ENCODE results near the gene CLCN7. TPM values are rescaled to one million over a fixed set of nuclear protein-coding genes. Genes with fewer than 3 reads are reported as not detected.

Gene CLCN7
- polyA plus RNA-seq, 1 experiment, result 36.4 TPM

GRCh38 chr16:1429631-1430030, 45.2 kb downstream of the CLCN7 start:
- Histone ChIP-seq H3K4me3 (ENCODE audit: low read depth, low read length) (no peak overlapping the region), H3K36me3 (ENCODE audit: control insufficient read depth, insufficient read depth, low read length) (no peaks in the 10 kb centered on the region), H3K27me3 (ENCODE audit: control insufficient read depth, insufficient read depth, low read length) (no peaks in the 10 kb centered on the region)
- CTCF ChIA-PET, result interaction anchor here (1.1 to 1.4 kb wide), 2 partner anchors 14 to 278 kb away, joined by 4 to 6 read pairs; no protein-coding TSS in a partner anchor
- DNase-seq (ENCODE audit: low read depth), result no peak
- TF ChIP-seq CTCF (IDR thresholded peaks at IDR 0.05; ENCODE audit: insufficient read depth, low read depth, low read length), result no peak
- POLR2A ChIA-PET, result no interaction called here

GRCh38 chr16:1429012-1429411, 45.8 kb downstream of the CLCN7 start:
- ChIA-PET CTCF (interaction anchor here (1.1 to 1.9 kb wide), 3 partner anchors 9 to 278 kb away, joined by 4 to 6 read pairs (median 5); no protein-coding TSS in a partner anchor), POLR2A (no interaction called here)
- no peak for TF ChIP-seq CTCF (IDR thresholded peaks at IDR 0.05; ENCODE audit: insufficient read depth, low read depth, low read length)
- H3K27me3 ChIP-seq (ENCODE audit: control insufficient read depth, insufficient read depth, low read length), result no peaks in the 10 kb centered on the region
- DNase-seq (ENCODE audit: low read depth), result no peak
- H3K36me3 ChIP-seq (ENCODE audit: control insufficient read depth, insufficient read depth, low read length), result no peaks in the 10 kb centered on the region
- H3K4me3 ChIP-seq (ENCODE audit: low read depth, low read length), result no peak overlapping the region

- Histone ChIP-seq H3K36me3 (ENCODE audit: control insufficient read depth, insufficient read depth, low read length) (no peaks in the 10 kb centered on the region), H3K27me3 (ENCODE audit: control insufficient read depth, insufficient read depth, low read length) (no peaks in the 10 kb centered on the region), H3K4me3 (ENCODE audit: low read depth, low read length) (no peak overlapping the region)
- peak; percentile 40 for TF ChIP-seq CTCF (IDR thresholded peaks at IDR 0.05; ENCODE audit: insufficient read depth, low read depth, low read length)
- DNase-seq (ENCODE audit: low read depth), result no peak
- CTCF ChIA-PET, result interaction anchor here (1.1 to 1.9 kb wide), 3 partner anchors 10 to 279 kb away, joined by 4 to 6 read pairs (median 5); no protein-coding TSS in a partner anchor
- POLR2A ChIA-PET, result no interaction called here
These were observed 46.3 kb downstream of the CLCN7 start for GRCh38 chr16:1428511-1428910.

GRCh38 chr16:1427473-1428461, 47.1 kb downstream of the CLCN7 start:
- no peak for DNase-seq (ENCODE audit: low read depth)
- ChIA-PET POLR2A (no interaction called here), CTCF (interaction anchor here (0.9 to 1.9 kb wide), 3 partner anchors 10 to 280 kb away, joined by 4 to 5 read pairs (median 4); no protein-coding TSS in a partner anchor)
- no peaks in the 10 kb centered on the region for H3K36me3 ChIP-seq (ENCODE audit: control insufficient read depth, insufficient read depth, low read length)
- TF ChIP-seq CTCF (IDR thresholded peaks at IDR 0.05; ENCODE audit: insufficient read depth, low read depth, low read length), result no peak
- H3K4me3 ChIP-seq (ENCODE audit: low read depth, low read length), result no peak overlapping the region
- H3K27me3 ChIP-seq (ENCODE audit: control insufficient read depth, insufficient read depth, low read length), result no peaks in the 10 kb centered on the region
